Right cardiac atrium (tissue), 5 donors: ENCODE measurements around the gene SERPINB8. TPM values are rescaled to one million over a fixed set of nuclear protein-coding genes. Genes with fewer than 3 reads are reported as not detected.

Experiments
- ATAC-seq, 2 donors: fragments of 200-7000 bp; cut with Tn5 transposase; one replicate each; pipeline versions ENCODE4 v1.8.0 to v1.9.1; 2020; ENCODE audit warnings: moderate library complexity in 2 of 2, mild to moderate bottlenecking in 1 of 2
- DNase-seq, 3 donors: peaks; one replicate each; pipeline ENCODE4 v3.0.0-alpha.2; 2020
- H3K27ac ChIP-seq: one replicate; pipeline ENCODE4 v1.5.1; 2013; ENCODE audit warnings: mild to moderate bottlenecking, low read length, control low read depth, moderate library complexity
- H3K27me3 ChIP-seq: one replicate; pipeline ENCODE4 v1.6.1; 2013; ENCODE audit not compliant: control insufficient read depth, insufficient read depth
- H3K4me1 ChIP-seq: one replicate; pipeline ENCODE4 v1.6.1; 2013; ENCODE audit warnings: low read length; ENCODE audit not compliant: control insufficient read depth, insufficient read depth
- H3K4me3 ChIP-seq: one replicate; pipeline ENCODE4 v1.5.1; 2013; ENCODE audit warnings: low read length, control low read depth
- H3K9me3 ChIP-seq: one replicate; pipeline ENCODE4 v1.6.1; 2013; ENCODE audit warnings: low read length; ENCODE audit not compliant: control insufficient read depth
- WGBS: extraction: QIAGEN DNeasy Blood & Tissue Kit; methylation state at CpG from one replicate; pipeline ENCODE4 v1.1.7; 2013; 5-methylcytosine and 5-hydroxymethylcytosine counted together
- intact Hi-C, 4 donors: fragments of 100-400 bp; cut with DNase I; formaldehyde crosslinking; loops; one replicate each; pipeline versions ENCODE4 v1.11.0 to v1.14.0; 2022 to 2023
- polyA plus RNA-seq: library from polyadenylated mRNA; stranded (reverse); fragments of 200-250 nt; gene quantifications from one replicate; pipeline ENCODE4 v1.2.3, GENCODE V29; 2013
- total RNA-seq, 4 donors: library from RNA; stranded (reverse); fragmentation: NEBNext Ultra II Directional; extraction: Animal tissue kit (Norgen Biotek cat#: 25700); gene quantifications; one replicate each; pipeline ENCODE4 v1.2.1, GENCODE V29; 2021
- donor health status: healthy with polysubstance abuse.
- donor health status: DM: no; HTN: yes; CAD: no.
- donor health status: DM: no; HTN: no; CAD: no.
- donor health status: DM: no; HTN: yes; CAD: no; lungs with severe emphysema.
- donor health status: DM: yes; HTN: yes; CAD: no.

The SERPINB8 gene
- total and polyA plus RNA-seq, 5 donors, result 1.9 to 9.6 (median 5.5) TPM

DNA sequence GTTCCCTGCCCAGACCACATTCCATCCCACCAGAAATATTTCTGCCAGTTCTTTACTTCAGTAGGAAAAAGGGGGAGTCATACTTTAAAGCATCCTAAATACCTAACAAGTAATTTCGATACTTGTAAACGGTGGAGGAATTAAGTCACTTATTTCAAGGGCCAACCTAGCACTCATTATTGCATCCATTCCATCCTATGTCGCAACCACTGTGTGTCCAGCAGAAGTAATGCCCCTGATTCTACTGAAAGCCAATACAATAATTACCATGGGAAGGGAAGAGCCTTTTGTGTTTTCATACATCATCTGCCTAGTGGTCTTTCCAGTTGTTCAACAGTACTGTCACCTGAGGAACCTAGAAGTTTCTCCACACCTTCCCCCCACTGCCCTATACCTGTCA lies 12.5 kb downstream of the SERPINB8 start:
- H3K27ac ChIP-seq, result no peak overlapping the region
- intact Hi-C loops, result no loop called here
- H3K4me1 ChIP-seq, result no peaks in the 10 kb centered on the region
- no peak for DNase-seq
- no peaks in the 10 kb centered on the region for H3K27me3 ChIP-seq
- WGBS, result 86% methylated on average over 3 of the region's 3 CpGs
- H3K4me3 ChIP-seq, result no peak overlapping the region
- no peaks in the 10 kb centered on the region for H3K9me3 ChIP-seq
- no peak for ATAC-seq

DNA sequence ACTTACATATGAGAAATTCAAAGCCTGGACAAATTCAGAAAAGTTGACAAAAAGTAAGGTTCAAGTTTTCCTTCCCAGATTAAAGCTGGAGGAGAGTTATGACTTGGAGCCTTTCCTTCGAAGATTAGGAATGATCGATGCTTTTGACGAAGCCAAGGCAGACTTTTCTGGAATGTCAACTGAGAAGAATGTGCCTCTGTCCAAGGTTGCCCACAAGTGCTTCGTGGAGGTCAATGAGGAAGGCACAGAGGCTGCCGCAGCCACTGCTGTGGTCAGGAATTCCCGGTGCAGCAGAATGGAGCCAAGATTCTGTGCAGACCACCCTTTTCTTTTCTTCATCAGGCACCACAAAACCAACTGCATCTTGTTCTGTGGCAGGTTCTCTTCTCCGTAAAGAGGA lies 17.0 kb downstream of the SERPINB8 start:
- intact Hi-C loops, result no loop called here
- 66% methylated on average over 7 of the region's 7 CpGs for WGBS
- DNase-seq (no peak), ATAC-seq (no peak)
- Histone ChIP-seq H3K27ac (no peak overlapping the region), H3K4me3 (no peak overlapping the region), H3K4me1 (no peaks in the 10 kb centered on the region), H3K9me3 (no peaks in the 10 kb centered on the region), H3K27me3 (no peaks in the 10 kb centered on the region)

DNA sequence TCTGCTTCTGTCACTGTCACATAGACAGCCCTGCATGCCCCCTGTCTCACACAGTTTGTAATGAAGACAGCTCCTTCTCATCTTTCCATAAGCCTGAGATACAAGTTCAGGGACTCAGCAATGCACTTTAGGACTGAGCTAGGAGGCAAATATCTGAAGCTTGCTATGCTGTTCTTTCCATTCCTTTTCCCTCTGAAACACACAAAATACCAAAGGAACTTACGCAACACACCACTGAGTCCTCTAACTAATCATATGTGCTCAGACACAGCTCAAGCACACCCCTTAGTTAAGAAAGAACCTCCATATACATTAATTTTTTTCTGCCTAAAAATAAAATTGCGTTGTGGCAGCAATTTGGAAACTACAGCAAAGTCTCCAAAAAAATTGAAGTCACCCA lies 17.9 kb downstream of the SERPINB8 start:
- 85% methylated on average over 2 of the region's 2 CpGs for WGBS
- no peaks in the 10 kb centered on the region for H3K4me1 ChIP-seq
- intact Hi-C loops, result no loop called here

DNA sequence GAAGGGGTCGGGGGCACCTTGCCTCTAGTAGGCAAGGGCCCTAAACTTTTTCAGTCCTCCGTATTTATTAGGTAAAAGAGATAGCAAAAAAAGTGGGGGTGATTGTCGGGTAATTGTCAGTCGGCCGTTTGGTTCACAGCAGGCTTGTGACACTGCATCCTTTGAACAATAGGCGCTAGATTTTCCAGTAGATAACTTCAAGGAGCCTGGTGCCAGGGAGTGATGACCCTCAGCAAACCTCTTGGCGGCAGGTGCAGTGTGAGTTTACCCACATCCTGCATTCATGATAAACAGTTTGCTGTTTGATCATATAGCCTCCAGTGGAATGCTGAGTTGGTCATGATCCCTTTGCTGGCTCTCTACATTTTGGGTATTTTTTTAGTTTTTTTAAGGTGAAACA lies 22.9 kb downstream of the SERPINB8 start:
- no peak overlapping the region for H3K27ac ChIP-seq
- H3K27me3 ChIP-seq, result no peaks in the 10 kb centered on the region
- intact Hi-C loops, result no loop called here
- no peaks in the 10 kb centered on the region for H3K9me3 ChIP-seq
- ATAC-seq (no peak), DNase-seq (no peak)
- 80% methylated on average over 7 of the region's 7 CpGs for WGBS
- H3K4me1 ChIP-seq, result no peaks in the 10 kb centered on the region
- H3K4me3 ChIP-seq, result no peak overlapping the region

More for the DNA sequence above, 17.9 kb downstream of the SERPINB8 start:
- Histone ChIP-seq H3K27me3 (no peaks in the 10 kb centered on the region), H3K9me3 (no peaks in the 10 kb centered on the region), H3K27ac (no peak overlapping the region), H3K4me3 (no peak overlapping the region)
- ATAC-seq (no peak), DNase-seq (no peak)

DNA sequence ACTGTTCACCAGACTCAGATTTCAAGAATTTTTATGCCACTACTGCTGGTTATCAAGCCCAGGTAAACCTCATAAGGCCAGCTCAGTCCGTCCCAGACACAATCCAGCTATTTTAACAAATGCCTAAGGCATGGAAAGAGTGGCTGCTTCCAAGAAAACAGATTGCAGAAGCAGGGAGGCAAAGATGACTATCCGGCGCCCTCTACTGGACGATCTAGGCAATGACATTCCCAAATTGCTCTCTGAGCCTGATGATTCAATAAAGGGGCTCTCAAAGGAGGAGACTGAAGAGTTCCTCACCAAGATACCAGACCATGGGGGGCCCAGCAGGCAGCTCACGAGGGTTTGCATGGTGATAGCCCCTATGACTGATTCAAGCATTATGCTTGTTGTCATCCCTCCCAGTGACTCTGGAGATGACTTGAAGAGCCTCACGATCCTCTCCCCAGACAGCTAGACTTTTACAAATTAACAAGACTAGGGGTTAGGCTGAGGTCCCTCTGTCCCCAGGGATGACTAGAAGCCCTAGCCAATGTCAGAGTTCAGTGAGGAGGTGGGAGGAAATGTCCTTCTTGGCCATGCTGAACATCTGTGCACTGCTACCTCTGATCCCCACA lies 25.0 kb downstream of the SERPINB8 start:
- Histone ChIP-seq H3K4me1 (no peaks in the 10 kb centered on the region), H3K4me3 (no peak overlapping the region), H3K27me3 (no peaks in the 10 kb centered on the region), H3K27ac (no peak overlapping the region), H3K9me3 (no peaks in the 10 kb centered on the region)
- DNase-seq (peak; percentile 32 to 60 (median 59)), ATAC-seq (peak; percentile 41 to 69)
- 19% methylated on average over 6 of the region's 6 CpGs for WGBS
- intact Hi-C loops, result no loop called here

DNA sequence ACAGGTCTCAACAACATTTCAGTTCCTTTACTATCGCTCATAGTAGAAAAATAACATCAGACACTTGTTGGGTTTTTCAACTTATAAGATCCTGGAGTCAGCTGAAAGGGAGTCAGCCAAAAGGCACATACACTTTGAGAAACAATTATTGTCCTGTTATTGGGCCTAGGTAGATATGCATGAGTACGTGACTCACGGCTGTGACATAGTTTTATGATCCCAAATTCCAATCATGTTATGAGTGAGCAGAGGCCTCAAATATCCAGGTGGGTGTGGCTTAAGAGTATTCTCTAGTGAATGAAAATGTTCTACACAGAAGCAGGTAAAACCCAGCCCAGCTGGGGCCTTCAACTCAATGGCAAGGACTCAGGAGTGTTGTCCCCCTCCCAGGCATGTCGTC lies 27.2 kb downstream of the SERPINB8 start:
- ATAC-seq, result no peak
- H3K27ac ChIP-seq, result no peak overlapping the region
- 79% methylated on average over 4 of the region's 4 CpGs for WGBS
- no peaks in the 10 kb centered on the region for H3K9me3 ChIP-seq
- intact Hi-C loops, result no loop called here
- no peaks in the 10 kb centered on the region for H3K4me1 ChIP-seq
- H3K4me3 ChIP-seq, result no peak overlapping the region
- DNase-seq, result no peak
- H3K27me3 ChIP-seq, result no peaks in the 10 kb centered on the region

DNA sequence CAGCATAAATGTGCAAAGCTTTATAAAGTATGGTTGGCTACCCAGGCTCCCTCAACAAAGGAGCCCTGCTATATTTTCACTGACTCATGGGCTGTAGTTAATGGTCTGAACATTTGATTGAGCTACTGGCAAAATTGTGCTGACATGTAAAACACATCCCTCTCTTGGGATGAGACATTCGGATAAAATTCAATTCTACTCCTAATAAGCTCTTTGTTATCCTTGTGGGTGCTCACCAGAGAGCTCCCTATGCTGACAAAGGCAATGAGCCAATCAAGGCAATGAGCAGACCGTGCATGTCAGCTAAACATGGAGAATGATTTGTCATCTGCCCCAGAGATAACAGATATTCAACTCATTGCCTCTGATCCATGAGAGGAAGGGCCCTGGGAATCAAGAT lies 27.7 kb downstream of the SERPINB8 start:
- intact Hi-C loops, result no loop called here

DNA sequence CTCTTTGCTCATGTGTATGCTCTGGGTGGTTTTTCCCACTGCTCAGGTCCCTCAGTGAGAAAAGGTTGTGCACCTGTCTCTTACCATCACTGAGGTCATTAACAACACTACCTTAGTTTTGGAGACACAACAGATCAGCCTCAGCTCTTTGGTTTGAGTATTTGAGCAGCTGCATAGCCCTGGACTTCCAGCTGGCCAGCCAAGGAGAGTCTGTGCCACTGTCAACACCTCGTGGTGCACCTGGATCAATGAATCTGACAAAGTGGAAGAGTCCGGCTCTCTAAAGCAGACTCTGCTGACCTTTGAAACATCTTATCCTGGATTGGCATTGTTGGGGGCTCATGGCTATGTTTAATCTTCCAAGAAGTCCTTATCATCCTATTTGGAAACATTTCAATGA lies 30.0 kb downstream of the SERPINB8 start:
- intact Hi-C loops, result no loop called here

More for the DNA sequence above, 27.7 kb downstream of the SERPINB8 start:
- DNase-seq (no peak), ATAC-seq (no peak)
- no peaks in the 10 kb centered on the region for H3K9me3 ChIP-seq
- H3K4me3 ChIP-seq, result no peak overlapping the region
- no peak overlapping the region for H3K27ac ChIP-seq
- no peaks in the 10 kb centered on the region for H3K27me3 ChIP-seq
- 61% methylated on average over 2 of the region's 2 CpGs for WGBS
- H3K4me1 ChIP-seq, result no peaks in the 10 kb centered on the region

DNA sequence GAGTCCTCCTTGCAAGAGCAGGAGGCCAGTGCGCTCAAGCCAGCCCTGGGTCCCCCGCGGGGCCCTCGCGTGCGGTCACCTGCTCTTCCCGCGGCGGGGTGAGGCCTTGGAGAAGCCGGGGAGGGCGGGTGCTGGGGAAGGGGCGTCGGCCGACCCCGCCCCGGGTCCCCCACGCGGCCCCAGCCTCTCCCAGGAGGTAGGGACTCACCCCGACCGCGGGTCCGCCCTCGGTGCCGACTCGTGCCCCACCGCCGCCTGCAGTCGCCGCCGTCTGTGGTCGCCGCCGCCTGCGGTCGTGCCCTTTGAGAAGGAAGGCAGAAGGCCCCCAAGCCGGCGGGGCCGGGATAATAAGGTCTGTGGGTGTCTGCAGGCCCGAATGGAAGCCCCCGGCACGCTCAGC lies 32.7 kb downstream of the SERPINB8 start:
- DNase-seq, result peak in 1 of 3 donors; percentile 46
- Histone ChIP-seq H3K27me3 (no peaks in the 10 kb centered on the region), H3K9me3 (no peaks in the 10 kb centered on the region), H3K27ac (no peak overlapping the region), H3K4me3 (no peak overlapping the region), H3K4me1 (no peaks in the 10 kb centered on the region)
- WGBS, result 49% methylated on average over 41 of the region's 41 CpGs
- intact Hi-C loops, result no loop called here
- no peak for ATAC-seq

More for the DNA sequence above, 30.0 kb downstream of the SERPINB8 start:
- 75% methylated on average over 2 of the region's 2 CpGs for whole genome bisulfite sequencing
- H3K4me1 ChIP-seq, result no peaks in the 10 kb centered on the region
- H3K9me3 ChIP-seq, result no peaks in the 10 kb centered on the region
- no peak overlapping the region for H3K4me3 ChIP-seq
- no peak for DNase-seq
- no peak for ATAC-seq
- H3K27me3 ChIP-seq, result no peaks in the 10 kb centered on the region
- no peak overlapping the region for H3K27ac ChIP-seq

DNA sequence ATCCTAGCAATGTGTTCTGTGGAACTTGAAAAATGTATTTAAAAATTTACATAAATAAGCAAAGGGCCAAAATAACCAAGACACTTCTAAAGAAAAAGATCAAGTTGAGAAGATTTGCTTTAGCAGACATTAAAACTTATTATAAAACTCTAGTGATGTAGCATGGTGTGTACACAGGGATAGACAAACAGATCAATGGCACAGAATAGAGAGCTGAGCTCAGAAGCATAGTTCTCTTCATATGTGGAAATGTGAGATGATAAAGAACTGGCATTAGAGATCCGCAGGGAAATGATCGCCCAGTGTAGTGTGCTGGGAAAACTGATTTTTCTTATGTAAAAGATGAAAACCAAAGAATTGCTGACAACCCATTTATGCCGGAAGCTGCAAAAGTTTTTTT lies 39.4 kb downstream of the SERPINB8 start:
- Histone ChIP-seq H3K4me3 (no peak overlapping the region), H3K9me3 (no peaks in the 10 kb centered on the region), H3K4me1 (no peaks in the 10 kb centered on the region), H3K27me3 (no peaks in the 10 kb centered on the region), H3K27ac (no peak overlapping the region)
- 91% methylated on average over 3 of the region's 3 CpGs for WGBS
- intact Hi-C loops, result no loop called here
- no peak for ATAC-seq
- no peak for DNase-seq

DNA sequence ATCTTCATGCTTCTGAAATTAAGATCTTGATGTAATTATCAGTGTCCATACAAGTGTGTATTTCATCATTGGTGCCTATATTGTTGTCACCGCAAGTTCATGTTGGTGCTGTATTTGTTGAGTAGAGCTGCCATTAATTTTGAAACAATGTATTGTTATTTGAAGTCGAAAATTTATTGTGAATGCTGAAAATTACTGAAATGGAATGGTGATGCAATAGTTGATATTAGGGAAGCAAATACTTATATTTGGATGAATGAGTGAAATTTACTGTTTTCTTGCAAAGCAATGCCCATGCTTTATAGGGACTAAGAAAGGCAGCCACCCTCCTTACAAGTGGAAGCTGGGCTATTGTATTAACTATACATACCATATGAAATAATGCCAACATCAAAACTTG lies 41.6 kb downstream of the SERPINB8 start:
- 93% methylated on average over 2 of the region's 2 CpGs for WGBS
- no peaks in the 10 kb centered on the region for H3K4me1 ChIP-seq
- no peaks in the 10 kb centered on the region for H3K9me3 ChIP-seq
- no peaks in the 10 kb centered on the region for H3K27me3 ChIP-seq
- DNase-seq (no peak), ATAC-seq (no peak)
- H3K27ac ChIP-seq, result no peak overlapping the region
- intact Hi-C loops, result no loop called here
- no peak overlapping the region for H3K4me3 ChIP-seq

DNA sequence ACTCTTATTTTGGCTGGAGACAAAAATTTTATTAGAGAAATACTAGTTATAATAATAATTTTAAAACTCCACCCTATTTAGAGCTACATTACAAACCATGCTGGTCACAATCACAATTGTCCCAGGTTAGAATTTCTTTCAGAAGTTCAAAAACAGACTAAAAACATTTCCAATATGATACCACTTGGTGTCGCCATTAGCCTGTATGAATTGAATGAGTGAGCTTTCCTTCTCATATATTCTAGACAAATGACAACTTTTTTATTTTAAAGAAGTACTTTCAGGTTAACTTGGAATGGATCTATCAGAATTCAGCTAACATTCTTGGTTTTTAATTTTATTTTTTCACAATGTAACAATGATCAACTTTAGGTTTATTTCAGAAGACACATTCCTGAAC lies 48.0 kb downstream of the SERPINB8 start:
- 4% methylated on average over 1 of the region's 1 CpG for WGBS
- H3K9me3 ChIP-seq, result no peaks in the 10 kb centered on the region
- H3K4me1 ChIP-seq, result no peaks in the 10 kb centered on the region
- intact Hi-C loops, result no loop called here
- H3K4me3 ChIP-seq, result no peak overlapping the region
- no peaks in the 10 kb centered on the region for H3K27me3 ChIP-seq
- DNase-seq (no peak), ATAC-seq (no peak)
- no peak overlapping the region for H3K27ac ChIP-seq
